Measurements from ENCODE around the gene BRI3.

BRI3 gene

DNA sequence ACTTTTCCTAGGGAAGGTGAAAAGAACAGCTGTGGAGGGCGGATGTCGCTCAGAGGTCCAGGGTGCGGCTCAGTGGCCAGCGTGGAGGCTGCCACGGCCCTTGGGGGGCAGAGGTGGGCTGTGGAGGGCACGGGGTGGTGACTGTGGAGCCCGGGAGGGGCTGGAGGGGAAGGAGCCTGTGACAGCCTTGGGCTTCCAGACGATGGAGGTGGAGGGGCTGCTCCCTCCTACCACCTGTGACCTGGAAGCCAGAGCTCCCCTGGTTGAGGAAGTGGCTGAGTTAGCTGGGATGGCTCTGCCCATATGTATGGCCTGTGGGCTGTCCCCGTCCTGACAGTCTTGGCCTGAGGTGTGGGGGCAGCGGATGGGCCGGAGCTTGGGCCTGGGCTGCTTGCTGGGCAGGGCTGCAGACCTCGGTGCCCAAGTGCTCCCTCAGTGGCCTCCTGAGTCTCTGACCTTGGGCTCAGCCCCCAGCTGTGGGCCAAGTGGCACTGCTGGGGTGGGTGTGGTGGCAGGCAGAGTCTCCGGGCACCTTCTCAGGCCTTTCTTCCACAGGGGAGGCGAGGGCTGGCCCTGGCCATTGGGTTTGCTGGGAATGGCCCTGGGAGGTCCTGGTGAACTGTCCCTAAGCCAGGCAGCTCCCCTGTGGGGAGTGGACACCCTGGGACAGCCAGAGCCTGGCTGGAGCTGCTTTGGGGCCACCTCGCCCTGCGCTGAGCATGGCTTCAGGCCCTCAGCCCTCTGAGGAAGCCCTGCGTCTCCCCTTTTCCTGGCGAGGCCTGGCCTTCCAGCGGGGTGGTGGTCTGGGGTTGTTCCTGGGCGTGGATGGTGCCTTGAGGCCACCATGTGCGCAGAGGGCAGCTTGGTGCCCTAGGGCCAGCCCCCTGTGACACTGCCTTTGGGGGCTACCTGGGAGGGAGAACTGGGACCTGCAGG is 3.9 kb downstream of the BRI3 start:
- no peak for DNase-seq (ENCODE audit: low read depth, low spot score)
- no peak overlapping the region for H3K4me3 ChIP-seq (ENCODE audit: low read length)

DNA sequence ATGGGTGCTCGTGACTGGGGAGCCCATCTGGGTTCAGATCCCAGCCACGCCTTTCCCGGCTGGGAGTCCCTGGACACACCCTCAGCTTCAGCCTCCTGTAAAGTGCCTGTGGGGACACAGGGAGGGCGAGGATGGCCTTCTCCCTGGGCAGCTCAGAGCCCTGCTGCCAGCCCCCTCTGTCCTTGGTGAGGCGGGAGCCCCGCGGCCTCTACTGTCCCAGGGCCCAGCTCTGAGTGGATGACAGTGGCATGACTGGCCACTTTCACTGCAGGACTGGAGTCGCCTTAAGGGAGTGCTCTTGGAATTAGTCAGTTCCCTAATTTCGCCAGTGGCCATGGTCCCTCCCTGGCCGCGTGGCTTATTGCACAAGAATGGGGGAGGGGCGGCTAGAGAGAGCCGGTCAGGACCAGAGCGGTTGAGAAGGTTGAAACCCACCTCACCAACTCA is 4.6 kb downstream of the BRI3 start:
- no peak for DNase-seq (ENCODE audit: low read depth, low spot score)
- H3K4me3 ChIP-seq (ENCODE audit: low read length), result no peak overlapping the region

DNA sequence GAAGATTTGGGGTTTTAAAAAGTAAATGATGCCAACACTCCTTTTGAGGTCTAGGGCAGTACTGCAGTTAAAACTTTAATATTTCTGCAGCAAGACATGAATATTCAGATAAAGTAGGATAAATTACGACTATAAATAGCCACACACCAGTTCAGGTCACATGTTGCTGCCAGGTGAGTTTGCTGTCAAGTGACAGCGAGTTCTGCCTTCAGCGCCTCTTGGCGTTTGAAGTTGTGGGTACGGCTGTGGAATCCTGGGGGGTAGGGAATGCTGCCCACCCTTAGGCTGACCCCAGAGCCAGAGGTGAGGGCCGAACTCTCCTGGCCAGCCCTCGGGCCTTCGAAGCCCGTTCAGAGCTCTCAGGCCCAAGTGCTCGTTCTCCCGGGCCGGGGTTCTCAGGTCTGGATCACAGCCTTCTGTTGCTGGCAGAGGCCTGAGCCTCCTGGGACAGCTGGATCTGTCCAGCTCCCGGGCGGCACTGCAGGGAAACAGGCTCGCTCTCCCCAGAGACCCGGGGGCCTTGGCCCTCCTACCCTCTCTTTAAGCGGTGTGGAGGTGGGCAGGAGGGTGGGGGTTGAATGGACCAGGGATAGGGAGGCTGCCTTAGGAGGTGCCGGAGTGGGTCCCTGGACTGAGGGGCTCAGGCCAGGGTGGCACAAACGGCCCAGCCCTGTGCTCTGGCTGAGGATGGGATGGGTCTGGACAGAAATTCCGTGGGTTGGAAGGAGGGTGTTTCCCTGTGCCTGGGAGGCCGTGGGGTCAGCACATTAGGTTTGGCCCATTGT is 5.4 kb downstream of the BRI3 start:
- H3K4me3 ChIP-seq (ENCODE audit: low read length), result no peak overlapping the region
- DNase-seq (ENCODE audit: low read depth, low spot score), result no peak

DNA sequence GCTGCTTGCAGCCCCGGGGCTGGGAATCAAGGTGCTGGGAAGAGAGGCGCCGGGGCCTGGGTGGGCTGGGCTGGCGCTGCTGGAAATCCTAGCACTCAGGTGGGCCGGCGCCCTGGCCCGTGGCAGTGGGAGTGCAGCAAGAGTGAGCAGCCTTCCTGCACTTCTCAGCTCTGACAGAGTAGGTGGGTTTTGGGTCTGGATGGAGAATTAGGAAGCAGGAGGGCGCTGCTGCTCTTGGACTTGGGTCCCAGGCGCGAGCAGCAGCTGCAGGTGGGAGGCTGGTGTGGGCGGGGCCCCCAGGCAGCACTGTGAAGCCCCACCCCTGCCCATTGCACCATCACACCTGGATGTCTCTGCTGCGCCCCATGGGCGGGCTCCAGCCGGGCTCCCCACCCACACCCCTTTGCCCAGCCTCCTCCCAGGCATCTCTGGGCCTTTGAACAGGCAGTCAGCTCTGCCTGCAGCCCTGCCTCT is 6.0 kb downstream of the BRI3 start:
- DNase-seq (ENCODE audit: low read depth, low spot score), result no peak
- no peak overlapping the region for H3K4me3 ChIP-seq (ENCODE audit: low read length)

DNA sequence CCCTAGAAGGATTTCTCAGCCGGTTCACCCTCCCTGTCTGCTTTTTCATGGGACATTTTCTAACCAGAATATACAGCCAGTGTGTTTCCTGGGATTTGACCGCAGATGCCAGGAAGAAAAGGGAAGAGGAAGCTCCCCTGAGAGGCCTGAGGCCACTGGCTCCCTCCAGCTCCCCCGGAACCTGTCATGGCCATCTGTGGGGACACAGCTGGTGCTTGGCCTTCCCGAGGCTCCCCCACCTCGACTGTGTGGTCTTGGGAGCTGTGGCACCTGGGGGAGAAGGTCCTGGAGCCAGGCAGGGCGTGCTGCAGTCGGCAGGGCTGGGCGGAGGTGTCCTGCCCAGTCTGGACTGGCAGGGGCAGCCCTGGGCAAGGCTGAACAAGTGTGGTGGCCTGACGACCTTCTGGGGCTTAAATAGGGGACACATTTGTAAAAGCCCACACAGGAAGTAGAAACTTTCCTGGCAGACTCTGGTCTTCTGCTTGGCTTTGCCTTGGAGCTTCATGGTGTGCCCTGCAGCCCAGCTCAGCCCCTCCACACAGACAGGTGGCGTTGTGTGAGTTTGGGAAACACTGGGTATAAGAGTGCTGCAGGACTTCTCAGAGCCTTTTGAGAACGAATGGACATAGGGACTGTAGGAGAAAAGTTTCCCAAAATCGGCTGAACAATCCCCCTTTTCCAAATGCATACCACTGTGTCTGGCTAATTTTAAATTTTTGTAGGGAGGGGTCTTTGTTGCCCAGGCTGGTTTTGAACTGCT is 6.8 kb downstream of the BRI3 start:
- DNase-seq (ENCODE audit: low read depth, low spot score), result no peak
- no peak overlapping the region for H3K4me3 ChIP-seq (ENCODE audit: low read length)

DNA sequence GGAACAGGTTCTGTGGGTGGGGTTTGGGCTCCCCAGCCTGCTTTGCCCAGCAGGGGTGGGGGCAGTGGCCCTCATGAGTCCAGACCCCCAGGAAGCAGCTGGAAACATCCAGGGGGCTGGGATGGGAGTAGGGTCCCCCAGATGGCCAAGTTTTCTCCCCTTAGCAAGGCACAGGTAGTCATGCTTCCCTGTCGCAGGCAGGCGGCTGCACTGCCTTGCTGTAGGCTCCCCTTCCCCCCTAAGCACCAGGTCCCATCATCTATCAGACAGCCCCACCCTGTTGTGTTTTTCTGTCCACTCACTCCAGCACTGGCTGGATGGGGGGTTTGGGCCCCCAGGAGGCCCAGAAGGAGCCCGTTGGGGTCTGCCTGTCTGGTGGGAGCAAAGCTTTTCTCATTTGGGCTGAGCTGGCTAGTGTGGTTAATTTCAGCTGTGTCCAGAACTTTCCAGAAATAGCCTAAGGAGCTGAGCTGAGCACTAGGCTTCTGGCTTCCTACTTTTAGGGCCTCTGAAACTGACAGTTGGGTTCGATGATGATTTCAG is 7.9 kb downstream of the BRI3 start:
- no peak for DNase-seq (ENCODE audit: low read depth, low spot score)
- H3K4me3 ChIP-seq (ENCODE audit: low read length), result no peak overlapping the region

DNA sequence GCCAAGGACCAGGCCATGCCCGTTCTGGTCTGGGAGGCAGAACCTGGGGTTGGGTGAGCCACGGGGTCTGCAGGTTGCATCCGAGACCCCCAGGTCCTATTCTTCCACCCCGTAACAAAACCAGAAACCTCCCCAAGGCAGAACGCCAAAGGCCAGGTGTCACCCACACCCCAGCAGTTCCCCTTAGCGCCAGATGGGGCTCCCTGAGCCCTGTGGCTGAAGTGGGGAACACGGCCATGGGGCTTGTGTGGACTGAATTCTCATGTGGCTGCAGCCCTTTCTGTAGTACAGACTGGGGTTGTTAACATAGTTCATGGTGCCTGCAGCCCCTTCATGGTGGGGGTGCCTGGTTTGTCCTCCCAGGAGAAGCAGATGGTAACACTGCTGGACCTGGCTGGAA is 10.2 kb downstream of the BRI3 start:
- DNase-seq (ENCODE audit: low read depth, low spot score), result no peak
- H3K4me3 ChIP-seq (ENCODE audit: low read length), result no peak overlapping the region

DNA sequence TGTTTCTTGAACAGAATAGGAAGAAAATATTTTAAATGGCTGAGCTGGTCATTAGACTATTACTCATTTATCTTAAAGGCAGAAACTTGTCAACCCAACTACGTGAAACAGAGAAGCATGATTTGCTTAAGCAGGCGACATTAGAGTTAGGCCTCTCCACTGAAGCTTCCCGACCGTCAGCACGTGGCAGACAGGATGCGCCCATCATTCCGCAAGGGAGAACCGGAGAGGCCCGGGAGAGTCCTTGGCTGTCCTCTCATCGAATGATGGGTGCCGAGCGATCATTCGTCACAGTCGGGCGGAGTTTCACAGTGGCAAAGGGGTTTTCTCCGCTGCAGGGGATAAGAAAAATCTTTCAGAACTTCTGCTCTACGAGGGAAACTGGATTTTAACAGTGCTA is 11.8 kb downstream of the BRI3 start:
- no peak overlapping the region for H3K4me3 ChIP-seq (ENCODE audit: low read length)
- DNase-seq (ENCODE audit: low read depth, low spot score), result no peak

DNA sequence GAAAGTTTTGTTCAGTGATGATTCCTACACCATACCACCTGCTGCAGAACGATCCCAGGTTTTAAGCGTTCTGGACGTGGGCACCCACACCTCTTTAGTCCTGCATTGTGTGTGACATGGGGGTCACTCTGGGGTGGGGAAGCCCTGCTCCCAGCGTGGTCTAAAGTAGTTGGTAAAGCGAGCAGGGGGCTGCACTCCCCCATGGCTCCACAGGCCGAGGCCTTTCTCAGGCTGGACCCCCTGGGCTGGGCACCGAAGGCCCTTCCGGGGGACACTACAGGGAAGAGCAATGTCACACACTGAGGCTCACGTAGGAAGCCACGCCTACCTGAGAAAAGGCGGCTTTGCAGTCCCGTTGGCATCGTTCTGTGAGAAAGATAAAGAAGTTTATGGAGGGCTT is 12.3 kb downstream of the BRI3 start:
- DNase-seq (ENCODE audit: low read depth, low spot score), result no peak
- no peak overlapping the region for H3K4me3 ChIP-seq (ENCODE audit: low read length)

DNA sequence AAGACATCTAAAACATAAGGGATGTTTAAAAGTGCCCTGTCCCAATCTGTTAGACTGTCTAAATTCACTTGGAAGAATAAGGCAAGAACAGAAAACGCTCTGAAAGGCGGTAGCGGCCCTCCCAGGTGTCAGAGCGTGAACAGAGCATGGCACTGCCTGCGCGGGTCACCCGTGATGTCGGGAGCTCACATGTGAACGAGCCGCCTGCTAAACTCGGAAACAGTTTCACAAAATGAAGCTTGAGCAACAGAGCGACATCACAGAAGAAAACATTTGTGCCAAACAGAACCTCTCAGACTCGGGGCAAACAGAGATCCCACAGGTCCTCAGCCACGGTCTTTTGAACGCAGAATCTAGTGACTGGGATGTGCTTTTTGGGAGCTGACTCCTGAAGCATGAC is 12.8 kb downstream of the BRI3 start:
- DNase-seq (ENCODE audit: low read depth, low spot score), result no peak
- H3K4me3 ChIP-seq (ENCODE audit: low read length), result no peak overlapping the region

DNA sequence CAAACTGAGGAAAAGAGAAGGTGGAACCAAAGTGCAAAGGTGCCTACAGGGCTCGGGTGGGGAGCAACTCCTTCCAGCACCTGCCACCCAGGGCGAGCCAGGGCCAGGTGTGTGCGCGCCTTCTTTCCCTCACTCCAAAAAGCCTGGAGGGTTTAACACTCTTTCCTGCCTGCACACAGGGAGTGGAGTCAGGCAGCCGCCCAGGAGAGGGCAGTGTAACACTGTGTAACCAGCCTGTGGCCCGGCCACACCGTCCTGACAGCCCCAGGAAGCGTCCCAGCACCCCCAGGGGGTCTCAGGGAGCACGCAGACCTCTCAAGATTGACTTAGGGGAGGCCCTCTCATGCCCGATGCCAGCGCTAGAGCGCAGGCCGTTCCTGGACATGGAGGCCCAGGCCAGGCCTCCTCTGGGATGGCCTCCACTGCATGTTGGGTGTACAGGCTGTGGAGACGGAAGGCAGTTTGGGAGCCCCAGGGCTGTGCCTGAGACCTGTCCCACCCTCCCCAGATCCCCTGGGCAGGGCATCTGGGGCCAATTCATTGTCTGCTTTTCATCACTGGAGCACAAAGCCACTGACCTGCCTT is 13.4 kb downstream of the BRI3 start:
- H3K4me3 ChIP-seq (ENCODE audit: low read length), result no peak overlapping the region
- no peak for DNase-seq (ENCODE audit: low read depth, low spot score)

DNA sequence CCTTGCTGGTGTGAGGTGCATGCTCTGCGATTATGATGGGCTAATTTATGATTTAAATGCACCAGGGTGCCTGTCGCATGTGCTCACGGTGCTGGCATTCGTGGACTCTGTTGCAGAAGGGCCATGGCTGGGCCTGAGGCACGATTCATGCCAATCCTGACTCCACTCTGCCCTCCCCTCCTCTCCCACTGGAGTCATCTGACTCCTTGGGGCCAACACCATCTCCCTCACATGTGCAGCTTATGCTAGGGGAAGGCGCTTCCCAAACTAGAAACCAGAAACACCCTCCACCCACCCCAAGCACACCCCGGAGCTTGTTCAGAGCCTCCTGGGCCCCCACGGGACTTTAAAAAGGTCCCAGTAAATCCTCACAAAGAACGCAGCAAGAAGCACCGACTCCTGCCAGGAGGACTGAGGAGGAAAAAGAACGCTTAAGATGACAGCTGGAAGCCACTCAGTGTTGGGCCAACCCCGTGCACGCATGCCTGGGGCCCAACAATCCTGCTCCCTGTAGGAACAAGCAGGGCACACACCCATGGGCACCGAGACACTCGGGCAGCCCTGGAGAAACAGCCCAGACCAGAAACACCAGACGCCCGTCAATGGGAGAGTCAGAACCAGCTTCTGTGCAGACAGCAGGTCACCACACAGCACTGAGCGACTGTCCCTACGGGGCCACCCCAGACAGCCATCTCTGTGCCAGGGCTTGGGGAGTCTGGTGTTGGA is 14.1 kb downstream of the BRI3 start:
- no peak for DNase-seq (ENCODE audit: low read depth, low spot score)
- H3K4me3 ChIP-seq (ENCODE audit: low read length), result no peak overlapping the region

DNA sequence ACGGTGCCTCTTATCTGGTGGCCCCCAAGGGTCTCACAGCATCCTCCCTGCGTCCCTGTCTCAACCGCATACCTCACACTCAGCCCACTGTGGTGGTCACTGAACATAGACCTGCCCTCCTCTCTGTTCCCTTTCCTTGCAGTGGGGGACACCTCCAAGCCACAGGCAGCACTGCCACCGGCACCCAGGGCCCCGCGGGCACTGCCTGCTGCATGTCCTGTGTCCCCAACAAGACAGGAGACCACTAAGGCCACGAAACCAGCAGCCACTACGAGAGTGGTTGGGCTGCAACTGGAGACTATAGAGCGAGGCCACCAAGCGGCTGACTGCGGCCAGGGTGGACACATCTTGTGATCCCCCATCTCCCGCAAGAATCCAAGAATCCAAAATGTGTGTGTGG is 15.3 kb downstream of the BRI3 start:
- no peak for DNase-seq (ENCODE audit: low read depth, low spot score)
- H3K4me3 ChIP-seq (ENCODE audit: low read length), result no peak overlapping the region

DNA sequence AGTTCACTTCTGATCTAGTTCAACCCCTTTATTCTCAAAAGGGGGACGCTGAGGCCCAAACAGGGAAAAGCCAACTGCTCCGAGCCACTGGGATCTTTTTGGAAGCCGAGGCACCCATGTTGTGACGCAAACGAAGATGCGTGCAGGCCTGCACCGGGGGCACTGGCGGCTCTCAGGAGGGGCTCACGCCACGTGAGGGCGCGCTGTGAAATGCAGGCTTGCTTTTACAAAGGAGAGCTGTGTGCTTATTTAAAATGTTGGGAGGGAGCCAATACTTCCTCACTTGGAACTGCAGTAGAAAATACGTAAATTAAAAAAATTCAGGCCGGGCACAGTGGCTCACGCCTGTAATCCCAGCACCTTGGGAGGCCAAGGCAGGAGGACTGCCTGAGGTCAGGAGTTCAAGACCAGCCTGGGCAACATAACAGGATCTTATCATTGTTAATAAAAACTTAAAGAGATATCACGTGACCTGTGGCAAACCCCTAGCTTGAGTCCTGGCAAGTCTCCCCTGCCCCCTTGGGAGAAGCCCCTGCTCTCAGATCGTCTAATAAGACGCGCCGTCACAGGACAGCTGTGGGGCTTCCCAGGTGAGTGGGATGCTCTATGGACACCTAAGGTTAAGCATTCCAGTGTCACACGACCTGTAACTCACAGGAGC is 16.3 kb downstream of the BRI3 start:
- no peak for DNase-seq (ENCODE audit: low read depth, low spot score)
- H3K4me3 ChIP-seq (ENCODE audit: low read length), result no peak overlapping the region

DNA sequence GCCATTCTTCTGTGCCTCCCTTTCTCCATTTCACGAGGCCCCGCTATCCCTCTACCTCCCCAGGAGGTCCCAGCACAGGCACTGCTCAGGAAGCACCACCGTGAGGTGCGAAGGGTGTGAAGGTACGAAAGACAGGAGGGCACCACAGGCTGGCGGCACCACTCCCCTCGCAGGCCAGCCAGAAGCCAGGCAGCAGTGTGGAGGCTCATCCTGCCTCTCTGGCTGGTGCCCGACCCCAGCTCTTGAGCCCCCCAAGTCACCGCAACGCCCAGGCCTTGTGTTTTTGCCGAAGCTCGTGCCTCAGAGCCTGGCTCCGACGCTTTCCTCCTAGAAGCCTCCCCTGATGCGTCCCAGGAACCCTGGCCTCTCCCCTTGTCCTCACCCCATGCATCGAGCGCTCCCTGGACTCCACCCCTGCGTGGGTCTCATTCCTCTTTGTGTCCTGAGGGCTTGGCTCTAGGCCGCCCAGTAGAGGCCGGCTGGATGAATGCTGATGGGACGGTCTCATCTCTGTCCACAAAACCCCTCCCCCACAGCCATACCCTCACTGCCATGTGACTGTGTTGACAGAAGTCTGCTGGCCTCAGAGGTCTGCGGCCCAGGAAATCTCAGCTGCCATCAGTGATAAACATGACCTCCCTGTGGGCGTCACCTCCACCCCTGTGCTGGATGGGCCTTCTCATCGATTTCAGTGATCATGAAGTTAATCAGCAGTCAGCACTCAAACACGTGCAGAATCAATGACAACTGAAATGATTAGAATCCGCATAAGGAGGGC is 19.3 kb downstream of the BRI3 start:
- no peak for DNase-seq (ENCODE audit: low read depth, low spot score)
- H3K4me3 ChIP-seq (ENCODE audit: low read length), result no peak overlapping the region

DNA sequence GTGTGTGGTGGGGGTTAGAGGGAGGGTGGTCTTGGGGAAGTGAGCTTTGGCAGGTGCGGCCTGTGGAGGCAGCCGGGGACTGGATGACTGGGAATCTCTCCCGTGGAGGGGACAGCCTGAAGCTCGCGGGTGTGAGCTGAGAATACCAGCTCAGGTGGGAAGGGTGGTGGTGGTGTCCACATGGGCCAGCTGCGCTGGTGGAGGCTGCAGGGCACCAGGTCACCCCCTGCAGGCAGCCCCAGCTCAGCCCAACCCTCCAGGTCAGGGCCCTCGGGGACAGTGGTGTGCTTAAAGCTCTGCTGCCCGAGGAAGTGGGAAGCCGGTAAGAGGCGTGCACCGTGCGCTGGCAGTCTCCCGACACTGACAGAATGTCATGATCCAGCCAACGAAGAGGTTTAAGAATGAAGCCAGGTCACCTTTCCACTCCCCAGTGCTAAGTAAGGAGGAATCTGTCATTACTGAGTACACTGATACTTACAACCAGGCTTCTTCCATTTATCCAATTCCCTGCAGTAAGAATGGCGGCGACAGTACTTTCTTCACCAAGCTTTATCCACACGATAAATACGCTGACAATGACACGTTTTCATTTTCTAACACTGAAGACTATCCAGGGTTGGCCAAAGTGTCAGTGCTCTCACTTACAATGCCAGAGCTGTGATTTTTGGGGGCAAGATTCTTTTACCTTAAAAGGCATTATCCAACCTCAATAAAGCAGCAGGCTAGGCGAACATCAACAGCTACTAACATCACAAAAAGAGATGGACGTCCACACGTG is 20.4 kb downstream of the BRI3 start:
- H3K4me3 ChIP-seq (ENCODE audit: low read length), result no peak overlapping the region
- no peak for DNase-seq (ENCODE audit: low read depth, low spot score)

All from Jurkat, Clone E6-1 (cell line).